NB4 (cell line): ENCODE results near the gene FBN1.

Source experiments
- DNase-seq: peaks from one replicate; pipeline ENCODE4 v3.0.0; 2010; ENCODE audit warnings: low read depth
- H3K4me3 ChIP-seq: one replicate; pipeline ENCODE4 v1.5.1; 2011; ENCODE audit warnings: mild to moderate bottlenecking, low read depth, low read length, moderate library complexity
- MYC ChIP-seq: IDR thresholded peaks from 2 replicates; pipeline ENCODE4 v1.6.1; 2011; ENCODE audit warnings: low read depth, low read length
- POLR2A ChIP-seq: IDR thresholded peaks from 2 replicates; pipeline ENCODE4 v1.6.1; 2011; ENCODE audit warnings: mild to moderate bottlenecking; ENCODE audit not compliant: insufficient read length; ENCODE audit errors: extremely low read depth
- TF ChIP-seq, protein P1 (sequence below): IDR thresholded peaks from one replicate; pipeline ENCODE4 v1.5.1; 2012; ENCODE audit warnings: low read depth, low read length
- TF ChIP-seq, protein P2 (sequence below): IDR thresholded peaks from 2 replicates; pipeline ENCODE4 v1.6.1; 2011; ENCODE audit warnings: low read depth, low read length

FBN1 gene

DNA sequence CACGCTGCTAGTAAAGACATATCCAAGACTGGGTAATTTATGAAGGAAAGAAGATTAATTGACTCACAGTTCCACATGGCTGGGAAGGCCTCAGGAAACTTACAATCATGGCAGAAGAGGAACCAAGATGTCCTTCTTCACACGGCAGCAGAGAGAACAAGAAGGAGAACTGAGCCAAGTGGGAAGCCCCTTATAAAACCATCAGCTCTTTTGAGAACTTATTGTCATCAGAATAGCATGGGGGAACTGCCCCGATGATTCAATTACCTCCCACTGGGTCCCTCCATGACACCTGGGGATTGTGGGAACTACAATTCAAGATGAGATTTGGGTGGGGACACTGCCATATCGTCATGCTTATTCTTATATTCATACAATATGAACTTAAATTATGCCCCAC lies 265.3 kb downstream of the FBN1 start:
- TF ChIP-seq, protein P1, sequence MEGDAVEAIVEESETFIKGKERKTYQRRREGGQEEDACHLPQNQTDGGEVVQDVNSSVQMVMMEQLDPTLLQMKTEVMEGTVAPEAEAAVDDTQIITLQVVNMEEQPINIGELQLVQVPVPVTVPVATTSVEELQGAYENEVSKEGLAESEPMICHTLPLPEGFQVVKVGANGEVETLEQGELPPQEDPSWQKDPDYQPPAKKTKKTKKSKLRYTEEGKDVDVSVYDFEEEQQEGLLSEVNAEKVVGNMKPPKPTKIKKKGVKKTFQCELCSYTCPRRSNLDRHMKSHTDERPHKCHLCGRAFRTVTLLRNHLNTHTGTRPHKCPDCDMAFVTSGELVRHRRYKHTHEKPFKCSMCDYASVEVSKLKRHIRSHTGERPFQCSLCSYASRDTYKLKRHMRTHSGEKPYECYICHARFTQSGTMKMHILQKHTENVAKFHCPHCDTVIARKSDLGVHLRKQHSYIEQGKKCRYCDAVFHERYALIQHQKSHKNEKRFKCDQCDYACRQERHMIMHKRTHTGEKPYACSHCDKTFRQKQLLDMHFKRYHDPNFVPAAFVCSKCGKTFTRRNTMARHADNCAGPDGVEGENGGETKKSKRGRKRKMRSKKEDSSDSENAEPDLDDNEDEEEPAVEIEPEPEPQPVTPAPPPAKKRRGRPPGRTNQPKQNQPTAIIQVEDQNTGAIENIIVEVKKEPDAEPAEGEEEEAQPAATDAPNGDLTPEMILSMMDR: no peak
- no peak for TF ChIP-seq MYC
- no peak for TF ChIP-seq POLR2A
- TF ChIP-seq, protein P2, sequence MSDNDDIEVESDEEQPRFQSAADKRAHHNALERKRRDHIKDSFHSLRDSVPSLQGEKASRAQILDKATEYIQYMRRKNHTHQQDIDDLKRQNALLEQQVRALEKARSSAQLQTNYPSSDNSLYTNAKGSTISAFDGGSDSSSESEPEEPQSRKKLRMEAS: no peak
- no peak overlapping the region for H3K4me3 ChIP-seq
- no peak for DNase-seq

DNA sequence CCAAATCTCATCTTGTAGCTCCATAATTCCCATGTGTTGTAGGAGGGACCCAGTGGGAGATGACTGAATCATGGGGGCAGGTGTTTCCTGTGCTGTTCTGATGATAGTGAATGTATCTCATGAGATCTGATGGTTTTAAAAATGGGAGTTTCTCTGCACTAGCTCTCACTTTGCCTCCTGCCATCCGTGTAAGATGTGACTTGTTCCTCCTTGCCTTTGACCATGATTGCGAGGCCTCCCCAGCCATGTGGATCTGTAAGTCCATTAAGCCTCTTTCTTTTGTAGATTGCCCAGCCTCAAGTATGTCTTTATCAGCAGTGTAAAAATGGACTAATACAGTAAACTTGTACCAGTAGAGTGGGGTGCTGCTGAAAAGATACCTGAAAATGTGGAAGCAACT lies 269.7 kb downstream of the FBN1 start:
- no peak for DNase-seq
- TF ChIP-seq POLR2A (no peak), MYC (no peak)
- TF ChIP-seq, protein P1: no peak
- TF ChIP-seq, protein P2: no peak

DNA sequence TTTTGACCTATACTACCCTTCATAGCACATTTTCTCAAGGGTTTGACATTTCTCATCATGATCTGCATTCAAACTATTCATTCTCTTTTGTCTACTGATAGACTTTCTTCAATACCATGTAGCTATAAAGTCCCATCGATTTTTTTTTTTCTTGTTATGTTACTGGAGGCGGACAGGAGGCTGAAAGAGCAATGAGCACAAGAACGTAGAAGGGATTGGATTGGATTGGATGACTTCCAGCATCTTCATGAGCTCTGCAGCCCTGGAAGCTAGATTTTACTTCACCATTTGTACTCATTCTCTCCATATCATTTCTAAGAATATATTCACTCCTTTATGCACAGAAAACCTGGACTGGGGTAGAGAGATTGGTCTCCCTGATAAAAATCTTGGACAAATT lies 271.0 kb downstream of the FBN1 start:
- H3K4me3 ChIP-seq: no peak overlapping the region
- TF ChIP-seq MYC (no peak), POLR2A (no peak)
- TF ChIP-seq, protein P1: no peak
- TF ChIP-seq, protein P2: no peak
- DNase-seq: no peak

More for the DNA sequence above, 269.7 kb downstream of the FBN1 start:
- no peak overlapping the region for H3K4me3 ChIP-seq

DNA sequence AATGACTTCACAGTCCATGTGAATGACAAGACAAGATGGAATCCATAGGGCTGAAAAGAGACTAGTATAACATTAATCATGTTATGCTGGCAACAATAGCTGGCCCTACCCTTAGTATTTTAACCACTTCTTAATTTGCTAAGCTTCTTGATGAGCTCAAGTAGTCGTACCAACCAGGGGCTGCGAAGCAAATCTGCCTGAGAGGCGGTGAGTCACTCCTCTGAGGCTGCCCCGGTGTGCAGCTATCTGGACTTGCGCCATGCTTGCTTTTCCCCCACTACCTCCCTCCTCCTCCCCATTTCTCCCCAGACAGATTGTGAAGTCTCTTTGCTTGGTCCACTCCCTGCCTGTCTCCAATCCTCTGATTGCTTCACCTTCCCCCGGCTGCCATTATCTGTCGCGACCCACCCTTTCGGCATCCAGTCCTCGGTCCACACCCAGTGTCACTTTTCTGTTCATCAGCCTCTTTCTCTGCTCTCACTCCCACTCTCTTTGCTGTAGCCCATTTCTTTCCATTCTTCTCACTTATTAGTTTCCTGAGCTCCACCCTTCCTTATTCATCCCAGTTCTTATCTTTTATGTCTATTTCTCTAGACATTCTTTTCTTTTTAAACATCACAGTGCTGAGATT lies 271.6 kb downstream of the FBN1 start:
- H3K4me3 ChIP-seq: no peak overlapping the region
- DNase-seq: peak; percentile 34
- TF ChIP-seq MYC (no peak), POLR2A (no peak)
- TF ChIP-seq, protein P1: no peak
- TF ChIP-seq, protein P2: no peak

DNA sequence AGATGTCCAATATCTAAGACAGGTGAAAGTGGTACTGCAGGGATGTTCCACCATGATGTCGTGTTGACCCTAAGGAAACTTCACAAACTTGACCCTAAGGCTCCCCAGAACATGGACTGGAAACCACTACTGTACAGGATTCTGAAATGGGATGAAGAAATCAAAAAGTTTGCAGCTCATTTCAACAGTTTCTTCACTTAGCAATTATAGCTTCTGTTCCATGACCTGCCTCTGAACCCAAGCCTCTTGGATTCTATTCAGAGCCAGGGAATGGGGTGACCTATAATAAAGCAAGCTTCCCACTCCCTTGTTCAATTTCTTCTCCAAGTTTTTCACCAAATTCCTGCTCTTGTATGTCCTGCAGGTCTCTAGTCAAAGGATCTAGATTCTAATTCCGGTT lies 273.5 kb downstream of the FBN1 start:
- no peak for DNase-seq
- H3K4me3 ChIP-seq: no peak overlapping the region
- TF ChIP-seq MYC (no peak), POLR2A (no peak)
- TF ChIP-seq, protein P2: no peak
- TF ChIP-seq, protein P1: no peak
